Transverse colon (tissue), 4 donors: ENCODE measurements around the gene NTRK3. TPM values are rescaled to one million over a fixed set of nuclear protein-coding genes. Genes with fewer than 3 reads are reported as not detected.

Experiments used
- DNase-seq: peaks from one replicate; pipeline ENCODE4 v3.0.0-alpha.2; 2019
- H3K27ac ChIP-seq, 4 donors: fragments of 200-600 bp; sonication (generic); 2 replicates each; pipeline ENCODE4 v1.5.1; 2016 to 2018; ENCODE audit warnings: inconsistent platforms in 4 of 4
- H3K27me3 ChIP-seq: fragments of 200-600 bp; sonication (generic); 2 replicates; pipeline ENCODE4 v1.5.1; 2017; ENCODE audit warnings: inconsistent platforms
- H3K36me3 ChIP-seq, 4 donors: fragments of 200-600 bp; sonication (generic); 2 replicates each; pipeline ENCODE4 v1.5.1; 2017 to 2019; ENCODE audit warnings: inconsistent platforms in 4 of 4
- H3K4me1 ChIP-seq, 4 donors: fragments of 200-600 bp; sonication (generic); 2 replicates each; pipeline ENCODE4 v1.5.1; 2017 to 2020; ENCODE audit warnings: inconsistent platforms in 4 of 4
- H3K4me3 ChIP-seq, 4 donors: fragments of 200-600 bp; sonication (generic); 1 replicate in 1 of 4; 2 replicates in 3 of 4; pipeline versions ENCODE4 v1.5.1 to v1.6.1; 2017 to 2019; ENCODE audit warnings: inconsistent platforms in 4 of 4
- H3K9me3 ChIP-seq, 2 donors: fragments of 200-600 bp; sonication (generic); 2 replicates each; pipeline ENCODE4 v1.5.1; 2017 to 2019; ENCODE audit warnings: inconsistent platforms in 2 of 2
- EP300 ChIP-seq: sonication (generic); formaldehyde crosslinking; IDR thresholded peaks from one replicate; pipeline ENCODE4 v1.6.1; 2017; ENCODE audit warnings: antibody characterized with exemption, low read depth
- POLR2A ChIP-seq: fragments of 450-650 bp; IDR thresholded peaks from one replicate; pipeline ENCODE4 v1.6.1; 2016; ENCODE audit warnings: antibody characterized with exemption, mild to moderate bottlenecking, moderate library complexity
- POLR2AphosphoS5 ChIP-seq, 3 donors: sonication (generic); formaldehyde crosslinking; IDR thresholded peaks; one replicate each; pipeline ENCODE4 v1.6.1; 2016; ENCODE audit warnings: antibody characterized with exemption in 3 of 3
- WGBS, 2 donors: methylation state at CpG; one replicate each; pipeline ENCODE4 v1.1.5; 2018; ENCODE audit warnings: low coverage in 1 of 2; 5-methylcytosine and 5-hydroxymethylcytosine counted together
- in situ Hi-C, 4 donors: fragments of 200-750 bp; cut with MboI; loops; one replicate each; pipeline versions ENCODE4 v1.15.0 to v1.15.1; 2017; ENCODE audit warnings: low sequenced_read_pairs in 3 of 4, low pct_ligation_motif_present in 1 of 4, low pct_unique_long_range_greater_than_20kb in 1 of 4
- intact Hi-C: fragments of 100-400 bp; cut with DNase I; formaldehyde crosslinking; loops from one replicate; pipeline ENCODE4 v1.15.1; 2023; ENCODE audit warnings: low total_unique reads
- total RNA-seq, 4 donors: library from RNA; depleted of rRNA; stranded (reverse); fragments of >200 nt; gene quantifications; one replicate each; pipeline ENCODE4 v1.1.0, GENCODE V29; 2016
- TF ChIP-seq, protein P1 (sequence below), 5 experiments: fragments of 200-600 bp in 3 of 5; fragments of 450-650 bp in 2 of 5; sonication (generic) in 3 of 5; IDR thresholded peaks; 1 replicate in 2 of 5; 2 replicates in 3 of 5; pipeline ENCODE4 v1.5.1; 2016 to 2017; ENCODE audit warnings: antibody characterized with exemption in 5 of 5, inconsistent platforms in 3 of 5, mild to moderate bottlenecking in 2 of 5, moderate library complexity in 1 of 5

Gene NTRK3
- total RNA-seq, 4 donors from 2014 or later, result 1.1 to 2.8 (median 2.4) TPM

DNA sequence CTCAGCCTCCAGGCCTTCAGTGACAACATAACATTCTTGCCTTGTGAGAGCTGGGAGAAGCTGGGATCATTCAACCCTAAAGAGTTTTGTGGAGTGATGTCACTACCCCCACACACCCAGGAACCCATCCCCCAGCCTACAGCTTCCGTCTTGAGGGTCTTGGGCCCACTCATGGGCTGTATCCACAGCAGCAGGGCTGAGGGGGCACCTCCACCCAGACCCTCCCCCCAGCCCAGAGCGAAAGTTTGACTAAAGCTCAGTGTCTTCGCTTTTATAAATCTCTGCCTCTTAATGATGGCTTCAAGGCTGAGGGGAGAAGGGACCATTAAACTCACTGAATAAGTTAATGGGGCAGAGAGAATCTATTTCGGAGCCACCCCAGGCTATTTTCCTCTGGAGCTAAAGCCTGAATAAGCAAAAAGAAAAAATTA is 23.8 kb downstream of the NTRK3 start:
- no peaks in the 10 kb centered on the region for H3K4me1 ChIP-seq
- no peak for DNase-seq
- no peaks in the 10 kb centered on the region for H3K27me3 ChIP-seq
- H3K4me3 ChIP-seq, result no peak overlapping the region
- in situ Hi-C loops (no loop called here), intact Hi-C loops (no loop called here)
- H3K27ac ChIP-seq, result no peak overlapping the region
- TF ChIP-seq POLR2AphosphoS5 (IDR thresholded peaks at IDR 0.05) (no peak), EP300 (no peak), POLR2A (no peak)
- TF ChIP-seq, protein P1, sequence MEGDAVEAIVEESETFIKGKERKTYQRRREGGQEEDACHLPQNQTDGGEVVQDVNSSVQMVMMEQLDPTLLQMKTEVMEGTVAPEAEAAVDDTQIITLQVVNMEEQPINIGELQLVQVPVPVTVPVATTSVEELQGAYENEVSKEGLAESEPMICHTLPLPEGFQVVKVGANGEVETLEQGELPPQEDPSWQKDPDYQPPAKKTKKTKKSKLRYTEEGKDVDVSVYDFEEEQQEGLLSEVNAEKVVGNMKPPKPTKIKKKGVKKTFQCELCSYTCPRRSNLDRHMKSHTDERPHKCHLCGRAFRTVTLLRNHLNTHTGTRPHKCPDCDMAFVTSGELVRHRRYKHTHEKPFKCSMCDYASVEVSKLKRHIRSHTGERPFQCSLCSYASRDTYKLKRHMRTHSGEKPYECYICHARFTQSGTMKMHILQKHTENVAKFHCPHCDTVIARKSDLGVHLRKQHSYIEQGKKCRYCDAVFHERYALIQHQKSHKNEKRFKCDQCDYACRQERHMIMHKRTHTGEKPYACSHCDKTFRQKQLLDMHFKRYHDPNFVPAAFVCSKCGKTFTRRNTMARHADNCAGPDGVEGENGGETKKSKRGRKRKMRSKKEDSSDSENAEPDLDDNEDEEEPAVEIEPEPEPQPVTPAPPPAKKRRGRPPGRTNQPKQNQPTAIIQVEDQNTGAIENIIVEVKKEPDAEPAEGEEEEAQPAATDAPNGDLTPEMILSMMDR (IDR thresholded peaks at IDR 0.05), result no peak
- no peaks in the 10 kb centered on the region for H3K9me3 ChIP-seq
- H3K36me3 ChIP-seq, result no peaks in the 10 kb centered on the region
- WGBS, 2 donors, result 61% methylated on average over 4 of the region's 4 CpGs; no CpG with 5 or more reads in 1 of the 2 donors

DNA sequence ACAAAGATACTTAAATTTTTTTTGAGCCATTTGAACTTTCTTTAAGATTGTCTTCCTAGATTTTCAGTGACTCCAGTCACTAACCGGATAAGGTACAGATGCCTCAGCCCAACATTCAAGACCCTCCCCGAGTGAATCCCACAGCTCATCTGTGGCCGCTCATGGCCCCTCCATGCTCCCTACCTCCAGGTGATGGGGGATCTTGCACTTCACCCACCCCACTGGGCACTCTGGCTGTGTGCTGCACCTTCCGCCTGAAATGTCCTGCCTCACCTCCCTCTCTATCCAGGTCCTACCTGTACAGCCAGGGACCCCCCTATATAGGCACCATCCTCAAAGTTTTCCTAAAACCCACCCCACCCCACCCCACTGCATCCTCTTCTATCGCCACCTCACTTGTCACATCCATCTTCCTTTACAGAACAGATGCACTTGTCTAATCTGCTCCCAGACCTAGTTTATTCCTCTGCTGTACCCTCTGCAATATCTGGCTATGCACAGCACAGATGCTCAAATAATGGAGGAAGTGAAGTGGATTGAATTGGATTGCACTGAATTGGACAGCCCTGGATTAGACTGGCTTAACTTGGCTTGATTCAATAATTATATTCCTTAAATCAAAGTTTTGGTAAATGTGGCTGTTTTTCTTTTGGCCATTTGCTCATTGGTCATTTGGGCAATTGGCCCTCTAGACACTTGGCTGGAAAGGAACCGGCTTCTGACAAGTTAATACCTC is 24.5 kb downstream of the NTRK3 start:
- Histone ChIP-seq H3K27me3 (no peaks in the 10 kb centered on the region), H3K36me3 (no peaks in the 10 kb centered on the region), H3K9me3 (no peaks in the 10 kb centered on the region), H3K4me3 (no peak overlapping the region), H3K27ac (no peak overlapping the region), H3K4me1 (no peaks in the 10 kb centered on the region)
- in situ Hi-C loops, result no loop called here
- no peak for TF ChIP-seq EP300
- TF ChIP-seq POLR2A, result no peak
- TF ChIP-seq, protein P1 (IDR thresholded peaks at IDR 0.05), result no peak
- no peak for TF ChIP-seq POLR2AphosphoS5 (IDR thresholded peaks at IDR 0.05)
- intact Hi-C loops, result no loop called here
- 83 to 94% methylated on average over 3 to 6 of the region's 6 CpGs for WGBS, 2 donors
- DNase-seq, result no peak

DNA sequence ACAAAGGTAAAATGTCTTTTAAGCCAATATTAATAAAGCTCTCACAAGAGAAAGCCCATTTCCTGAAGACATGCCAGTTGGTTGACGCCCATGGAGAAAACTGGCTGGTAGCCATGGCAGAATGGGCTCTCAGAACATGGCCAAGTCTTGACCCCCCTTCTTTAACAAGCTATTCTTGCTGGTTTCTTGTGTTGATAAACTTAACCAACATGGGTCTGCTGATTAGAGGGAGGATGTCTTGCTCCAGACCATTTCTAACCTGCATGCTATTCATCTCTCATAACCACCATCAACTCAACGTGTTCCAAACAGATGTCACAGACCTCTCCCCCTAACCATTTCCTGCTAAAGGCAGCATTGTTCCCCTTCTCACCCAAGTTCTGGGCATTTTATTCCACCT is 25.7 kb downstream of the NTRK3 start:
- no peaks in the 10 kb centered on the region for H3K9me3 ChIP-seq
- TF ChIP-seq POLR2A (no peak), EP300 (no peak), POLR2AphosphoS5 (IDR thresholded peaks at IDR 0.05) (no peak)
- TF ChIP-seq, protein P1 (IDR thresholded peaks at IDR 0.05), result no peak
- no peak overlapping the region for H3K27ac ChIP-seq
- WGBS, 2 donors, result 38 to 50% methylated on average over 1 to 2 of the region's 2 CpGs
- no peak for DNase-seq
- in situ Hi-C loops (no loop called here), intact Hi-C loops (no loop called here)
- no peak overlapping the region for H3K4me3 ChIP-seq
- no peaks in the 10 kb centered on the region for H3K4me1 ChIP-seq
- no peaks in the 10 kb centered on the region for H3K36me3 ChIP-seq
- no peaks in the 10 kb centered on the region for H3K27me3 ChIP-seq

DNA sequence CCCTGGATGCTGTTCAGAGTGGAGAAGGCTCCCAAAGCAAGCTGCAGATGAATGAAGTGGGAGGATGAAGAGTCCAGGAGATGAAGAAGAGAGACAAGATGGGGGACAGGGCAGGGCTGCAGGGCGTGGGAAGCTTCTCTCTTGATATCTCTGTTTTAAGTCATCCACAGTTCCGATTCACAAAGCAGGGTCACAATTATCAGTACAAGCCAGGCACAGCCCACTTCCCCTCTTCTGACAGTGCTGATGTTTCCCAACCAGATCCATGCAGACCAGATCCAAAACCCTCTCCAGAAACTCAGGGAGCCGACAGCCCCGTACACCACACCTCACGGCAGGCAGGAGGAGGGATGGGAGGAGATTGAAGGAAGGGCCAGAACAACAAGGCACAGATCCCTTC is 31.1 kb downstream of the NTRK3 start:
- Histone ChIP-seq H3K27me3 (no peaks in the 10 kb centered on the region), H3K9me3 (no peaks in the 10 kb centered on the region), H3K4me3 (no peak overlapping the region), H3K27ac (no peak overlapping the region), H3K36me3 (no peaks in the 10 kb centered on the region), H3K4me1 (no peaks in the 10 kb centered on the region)
- in situ Hi-C loops, result no loop called here
- TF ChIP-seq POLR2AphosphoS5 (IDR thresholded peaks at IDR 0.05), result no peak
- TF ChIP-seq, protein P1 (IDR thresholded peaks at IDR 0.05), result no peak
- no peak for TF ChIP-seq EP300
- no peak for TF ChIP-seq POLR2A
- WGBS, 2 donors, result 59% methylated on average over 5 of the region's 5 CpGs; no CpG with 5 or more reads in 1 of the 2 donors
- intact Hi-C loops, result no loop called here
- no peak for DNase-seq
